Measurements from ENCODE around the gene MRPS5. TPM values are rescaled to one million over a fixed set of nuclear protein-coding genes. Genes with fewer than 3 reads are reported as not detected.
"Not testable (repeated sequence)": the region's sequence is repeated elsewhere in the genome, so short reads cannot be mapped to it uniquely, and the experiment has no call there.

Gene MRPS5
- polyA plus RNA-seq, 3 donors = 73.7 to 97.5 (median 84.4) TPM

DNA sequence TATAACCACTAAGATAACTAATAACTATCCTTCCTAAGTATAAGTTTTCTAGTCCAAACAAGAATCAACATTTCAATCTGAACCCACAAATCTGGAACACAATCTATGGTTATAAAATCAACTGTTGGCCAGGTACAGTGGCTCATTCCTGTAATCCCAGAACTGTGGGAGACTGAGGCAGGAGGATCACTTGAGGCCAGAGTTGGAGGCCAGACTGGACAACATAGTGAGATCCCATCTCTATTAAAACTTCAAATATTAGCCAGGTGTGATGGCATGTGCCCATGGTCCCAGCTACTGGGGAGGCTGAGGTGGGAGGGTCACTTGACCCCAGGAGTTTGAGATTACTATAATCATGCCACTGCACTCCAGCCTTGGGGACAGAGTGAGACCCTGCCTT, 11.2 kb downstream of the MRPS5 start:
- DNase-seq = no peak

DNA sequence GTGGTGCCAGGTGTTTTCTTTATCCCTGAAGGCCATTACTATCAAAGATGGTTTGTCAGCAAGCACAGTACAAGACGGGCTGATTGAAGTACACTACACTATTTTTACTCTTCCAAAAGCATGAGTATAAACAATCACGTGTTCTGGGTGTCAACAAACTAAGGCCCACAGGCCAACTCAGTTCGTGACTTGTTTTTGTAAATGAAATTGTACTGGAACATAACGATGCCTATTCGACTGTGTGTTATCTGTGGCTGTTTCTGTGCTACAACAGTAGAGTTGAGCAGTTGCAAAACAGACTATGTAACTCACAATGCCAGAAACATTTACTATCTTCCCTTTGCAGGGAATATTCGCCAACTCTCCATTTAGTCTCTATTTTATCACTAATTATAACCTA, 12.3 kb downstream of the MRPS5 start:
- no peak for DNase-seq

DNA sequence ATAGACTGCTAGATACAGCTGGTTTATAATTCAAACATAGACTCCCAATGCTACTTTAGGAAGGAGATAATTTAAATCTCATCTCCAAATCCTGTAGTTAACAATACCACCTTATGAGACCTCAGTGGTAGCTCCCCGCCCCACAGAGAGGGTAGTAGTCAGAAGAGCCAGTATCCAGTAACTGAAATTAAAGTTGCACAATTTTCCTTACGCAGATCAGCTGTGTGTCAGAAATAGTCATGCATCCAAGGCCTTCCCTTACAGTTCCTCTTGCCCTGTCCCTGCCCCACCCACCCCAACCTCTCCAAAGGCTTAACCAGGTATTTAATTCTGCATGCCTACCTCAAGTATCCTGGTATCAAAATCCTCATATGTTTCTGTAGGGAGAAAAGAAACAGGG, 15.5 kb downstream of the MRPS5 start:
- no peak for DNase-seq

DNA sequence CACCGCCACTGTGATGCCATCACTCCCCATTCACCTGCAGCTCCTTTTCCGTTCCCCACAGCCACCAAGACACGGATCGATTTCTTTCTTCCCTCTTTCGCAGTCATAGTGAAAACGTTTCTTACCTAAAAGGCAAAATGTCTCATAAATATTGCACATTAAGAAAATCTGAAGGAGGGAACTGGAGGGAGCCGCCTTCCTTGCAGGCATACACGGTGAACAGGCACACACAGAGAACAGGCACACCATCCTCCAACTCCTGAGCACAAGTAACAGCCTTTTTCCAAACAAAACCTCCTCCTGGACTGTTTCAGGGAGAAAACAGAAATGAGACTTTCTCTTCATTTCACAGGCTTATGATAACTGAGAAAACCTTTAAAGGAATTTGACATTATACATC, 17.0 kb downstream of the MRPS5 start:
- no peak for DNase-seq

DNA sequence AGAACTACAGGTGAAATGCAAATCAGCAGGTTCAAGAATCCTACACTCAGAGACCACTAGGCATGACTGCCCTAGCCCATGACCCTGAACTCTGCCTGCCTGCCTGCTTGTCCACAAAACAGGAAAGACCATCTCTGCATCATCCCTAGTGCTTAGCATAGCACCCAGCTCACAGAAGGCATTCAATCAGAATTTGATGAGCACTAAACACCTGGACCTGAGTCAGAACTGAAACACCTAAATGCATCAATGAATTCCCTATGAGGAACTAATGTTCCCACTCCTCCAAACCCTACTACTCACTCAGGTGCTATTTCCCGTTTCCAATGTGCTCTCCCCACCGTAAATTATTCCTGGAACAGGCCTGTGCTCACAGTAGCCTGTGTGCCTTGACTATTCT, 21.7 kb downstream of the MRPS5 start:
- DNase-seq = no peak

DNA sequence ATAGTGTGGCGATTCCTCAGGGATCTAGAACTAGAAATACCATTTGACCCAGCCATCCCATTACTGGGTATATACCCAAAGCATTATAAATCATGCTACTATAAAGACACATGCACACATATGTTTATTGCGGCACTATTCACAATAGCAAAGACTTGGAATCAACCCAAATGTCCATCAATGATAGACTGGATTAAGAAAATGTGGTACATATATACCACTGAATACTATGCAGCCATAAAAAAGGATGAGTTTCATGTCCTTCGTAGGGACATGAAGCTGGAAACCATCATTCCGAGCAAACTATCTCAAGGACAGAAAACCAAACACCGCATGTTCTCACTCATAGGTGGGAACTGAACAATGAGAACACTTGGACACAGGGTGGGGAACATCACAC, 23.3 kb downstream of the MRPS5 start:
- DNase-seq = not testable (repeated sequence)

DNA sequence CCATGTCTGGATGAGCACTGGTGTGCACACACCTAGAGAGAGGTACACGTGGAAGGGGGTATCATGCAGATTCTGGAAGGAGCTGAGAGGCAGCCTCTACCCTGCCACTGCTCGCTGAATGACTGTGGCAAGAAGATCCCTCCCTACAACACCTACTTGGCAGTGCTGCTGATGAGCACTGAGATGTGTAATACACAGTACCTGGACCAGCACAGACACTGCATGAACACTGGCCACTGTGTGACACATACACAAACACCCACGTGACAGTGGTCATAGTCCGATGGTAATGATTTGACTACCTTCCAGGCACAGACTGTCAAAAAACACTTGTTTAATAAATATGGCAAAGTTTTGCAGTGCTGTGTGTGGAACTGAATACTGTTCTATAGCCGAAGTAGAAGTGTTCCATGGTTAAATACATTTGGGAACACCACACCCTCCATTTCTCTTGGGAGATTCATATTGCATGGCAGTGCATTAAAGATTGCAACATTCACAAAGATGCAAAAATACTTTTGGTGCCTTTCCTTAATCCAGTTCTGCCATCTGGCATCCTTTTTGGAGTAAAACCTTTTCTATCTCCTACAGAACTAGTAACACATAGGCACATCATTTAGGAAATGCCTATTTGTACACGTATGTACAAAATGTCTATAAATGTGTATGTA, 29.6 kb downstream of the MRPS5 start:
- DNase-seq = no peak

DNA sequence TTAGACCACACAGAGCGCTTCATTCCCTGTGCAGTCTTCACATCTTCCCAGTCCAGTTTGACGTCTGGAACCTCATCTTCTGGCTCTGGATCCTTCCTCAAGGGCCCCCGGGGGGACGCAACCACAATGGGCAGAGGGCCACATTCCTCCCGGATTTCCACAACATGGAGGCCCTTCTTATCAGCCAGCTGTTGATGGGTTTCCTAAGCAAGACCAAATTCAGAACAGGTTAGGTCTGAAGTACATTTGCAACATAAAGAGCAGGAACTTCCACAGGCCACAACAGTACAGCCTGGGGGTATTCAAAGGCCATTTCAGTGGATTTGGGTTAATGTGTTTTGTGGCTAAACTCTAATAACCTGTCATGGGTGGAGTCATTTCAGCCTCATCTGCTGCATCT, 34.2 kb downstream of the MRPS5 start:
- DNase-seq = no peak

DNA sequence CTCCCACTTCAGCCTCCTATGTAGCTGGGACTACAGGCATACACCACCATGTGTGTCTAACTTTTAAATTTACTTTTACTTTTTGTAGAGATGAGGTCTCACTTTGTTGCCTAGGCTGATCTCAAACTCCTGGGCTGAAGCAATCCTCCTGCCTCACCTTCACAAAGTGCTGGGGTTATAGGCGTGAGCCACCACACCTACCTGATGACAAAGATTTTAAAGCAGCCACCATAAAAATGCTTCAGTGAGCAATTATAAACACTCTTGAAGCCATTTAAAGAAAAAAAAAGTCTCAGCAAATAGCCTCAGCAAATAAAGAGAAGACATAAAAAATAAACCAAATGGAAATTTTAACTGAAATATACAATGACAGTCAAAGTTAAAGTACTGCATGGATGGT, 35.6 kb downstream of the MRPS5 start:
- DNase-seq = no peak

DNA sequence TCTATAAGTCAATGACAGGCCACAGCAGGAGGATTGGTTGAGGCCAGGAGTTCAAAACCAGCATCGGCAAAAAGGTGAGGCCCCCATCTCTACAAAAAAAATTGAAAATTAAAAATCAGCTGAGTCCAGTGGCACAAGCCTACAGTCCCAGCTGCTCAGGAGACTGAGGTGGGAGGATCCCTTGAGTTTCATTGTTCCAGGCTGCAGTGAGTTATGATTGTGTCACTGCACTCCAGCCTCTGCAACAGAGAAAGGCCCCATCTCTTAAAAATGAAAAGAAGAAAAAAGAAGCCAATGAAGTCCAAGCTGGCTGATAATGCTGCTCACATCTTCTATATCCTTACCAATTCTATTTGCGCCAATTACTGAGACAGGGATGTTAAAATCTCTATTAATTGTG, 39.1 kb downstream of the MRPS5 start:
- DNase-seq = no peak

DNA sequence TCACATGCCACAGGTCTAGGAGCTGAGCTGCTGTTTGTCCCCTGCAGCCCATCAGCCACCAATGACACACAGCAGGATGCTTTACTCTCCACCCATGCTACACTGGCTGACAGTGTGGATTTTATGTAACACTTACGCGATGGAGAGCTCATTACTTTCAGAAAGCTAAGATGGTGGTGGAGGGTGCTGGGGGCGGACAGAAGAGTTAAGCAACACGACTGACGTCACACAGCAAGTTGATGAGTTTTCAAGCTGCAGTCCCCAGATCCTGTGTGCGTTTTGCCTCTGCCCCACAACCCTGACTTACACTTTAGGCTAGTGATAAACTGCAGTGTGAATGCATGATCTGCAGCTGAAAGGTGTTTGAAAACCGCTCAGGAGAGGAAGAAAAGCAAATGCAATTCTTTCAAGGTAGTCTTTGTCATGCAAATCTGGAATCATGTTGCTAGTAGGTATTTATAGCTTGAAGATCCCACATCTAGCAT, 42.4 kb downstream of the MRPS5 start:
- DNase-seq = no peak

DNA sequence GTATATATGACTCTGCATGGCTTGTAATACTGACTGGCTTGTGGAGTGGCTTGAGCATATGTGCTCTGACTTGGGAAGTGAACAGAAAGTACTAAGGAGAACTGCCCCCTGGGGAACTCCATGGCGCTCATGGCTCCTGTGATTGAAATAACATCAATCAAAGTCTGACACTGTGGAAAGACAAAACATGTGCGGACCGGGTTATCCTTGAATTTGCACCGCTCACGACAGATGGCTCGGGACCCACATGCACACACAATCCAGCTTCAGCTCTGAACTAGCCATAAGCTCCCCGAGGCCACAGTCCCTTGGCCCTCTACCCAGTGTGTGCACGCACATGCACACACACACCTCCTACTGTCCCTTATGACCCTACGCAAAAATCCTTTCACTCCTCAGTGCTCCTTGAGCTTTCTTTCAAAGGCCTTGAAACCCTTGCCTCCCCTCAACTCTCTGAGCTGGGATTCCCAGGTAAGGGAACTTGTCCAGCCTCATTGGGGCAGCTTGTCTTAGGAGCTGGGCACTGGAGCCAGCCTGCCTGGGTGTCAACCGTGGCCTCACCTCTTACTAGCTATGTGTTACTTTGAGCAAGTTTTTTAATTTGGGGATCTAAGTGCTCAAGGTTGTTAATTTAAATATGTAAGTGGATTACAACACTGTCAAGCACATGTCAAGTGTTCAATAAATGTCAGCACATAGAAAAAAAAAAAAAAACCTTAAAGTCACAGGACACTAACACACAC, 43.6 kb downstream of the MRPS5 start:
- no peak for DNase-seq

DNA sequence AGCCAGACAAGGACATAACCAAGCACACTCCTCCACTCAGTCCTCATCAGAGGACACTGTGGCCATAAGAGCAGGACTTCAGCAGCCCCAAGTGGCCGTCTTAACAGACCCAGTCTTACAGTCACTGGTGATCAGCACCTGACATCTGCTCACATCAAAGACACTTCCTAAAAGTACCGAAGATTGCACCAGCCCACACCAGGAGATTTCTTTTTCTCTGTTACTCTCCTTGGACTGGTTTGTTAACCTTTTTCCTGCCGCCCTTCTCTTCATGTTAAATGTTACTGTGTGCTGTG, 44.1 kb downstream of the MRPS5 start:
- DNase-seq = no peak

DNA sequence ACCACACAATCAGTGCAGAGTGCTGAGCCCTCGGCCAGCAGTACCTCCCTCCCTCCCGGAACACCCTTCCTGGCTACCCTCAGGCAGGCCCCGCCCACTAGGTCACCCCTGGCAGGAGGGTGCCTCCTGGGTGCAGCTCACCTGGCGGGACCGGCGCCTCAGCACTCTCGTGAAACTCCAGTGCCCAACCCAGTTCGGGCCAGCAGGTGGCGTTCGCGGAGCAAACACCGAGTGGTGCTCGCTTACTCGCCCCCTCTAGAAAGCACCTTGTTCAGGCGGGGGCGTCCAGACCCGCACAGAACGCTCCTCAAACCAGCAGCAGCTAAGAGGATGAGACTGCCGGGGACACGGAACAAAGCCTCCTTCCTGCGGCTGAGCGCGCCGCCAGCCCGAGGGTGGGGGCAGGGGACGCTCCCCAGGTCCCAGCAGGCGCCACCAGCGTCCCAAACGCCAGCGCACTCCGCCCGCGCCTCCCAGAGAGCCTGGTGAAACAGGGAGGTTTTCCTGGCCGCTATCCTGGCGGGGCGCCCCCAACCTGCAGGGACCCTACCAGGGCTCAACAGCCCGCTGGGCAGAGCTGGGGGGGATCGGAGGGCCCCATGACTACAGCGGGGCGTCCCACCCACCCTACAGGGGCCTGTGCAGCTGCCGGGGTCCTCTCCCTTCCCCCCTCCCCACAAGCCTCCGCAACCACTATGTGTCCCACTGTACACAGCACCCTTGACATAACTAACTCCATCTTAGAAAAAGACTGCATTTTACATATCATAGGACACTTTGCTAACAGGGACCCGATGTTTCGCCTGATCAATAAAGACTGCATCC, 44.7 kb downstream of the MRPS5 start:
- peak; percentile 74 for DNase-seq

DNA sequence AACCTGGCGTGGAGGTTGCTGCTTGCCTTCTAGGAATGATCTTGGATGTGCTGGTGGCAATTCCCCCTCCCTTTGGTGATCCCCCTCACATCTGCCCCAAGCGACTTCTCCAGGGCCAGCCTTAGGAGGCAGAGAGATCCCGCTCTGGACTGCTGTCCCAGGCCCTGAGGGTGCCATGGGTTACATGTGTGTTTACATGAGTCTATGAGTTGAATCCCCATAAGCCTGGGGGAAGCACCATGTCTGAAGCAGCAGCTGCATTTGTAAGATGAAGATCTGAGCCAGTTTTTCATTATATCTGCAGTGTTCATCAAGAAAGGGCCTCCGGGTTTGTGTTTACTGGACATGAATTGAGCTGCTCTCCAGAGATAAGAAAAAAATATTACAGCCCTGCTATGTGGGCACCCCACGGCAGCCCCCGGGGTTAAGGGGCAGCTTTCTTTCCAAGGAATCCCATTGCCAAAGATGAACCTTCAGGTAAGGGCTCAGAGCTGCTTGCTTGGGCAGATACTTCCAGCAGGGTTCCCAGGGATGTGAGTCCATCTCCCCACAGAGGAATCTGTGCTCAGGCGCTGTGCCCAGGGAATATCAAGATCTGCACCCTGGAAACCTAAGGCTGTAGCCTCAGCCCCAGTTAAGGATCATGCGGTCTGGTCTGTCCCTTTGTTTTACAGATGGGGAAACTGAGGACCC, 46.0 kb downstream of the MRPS5 start:
- no peak for DNase-seq

DNA sequence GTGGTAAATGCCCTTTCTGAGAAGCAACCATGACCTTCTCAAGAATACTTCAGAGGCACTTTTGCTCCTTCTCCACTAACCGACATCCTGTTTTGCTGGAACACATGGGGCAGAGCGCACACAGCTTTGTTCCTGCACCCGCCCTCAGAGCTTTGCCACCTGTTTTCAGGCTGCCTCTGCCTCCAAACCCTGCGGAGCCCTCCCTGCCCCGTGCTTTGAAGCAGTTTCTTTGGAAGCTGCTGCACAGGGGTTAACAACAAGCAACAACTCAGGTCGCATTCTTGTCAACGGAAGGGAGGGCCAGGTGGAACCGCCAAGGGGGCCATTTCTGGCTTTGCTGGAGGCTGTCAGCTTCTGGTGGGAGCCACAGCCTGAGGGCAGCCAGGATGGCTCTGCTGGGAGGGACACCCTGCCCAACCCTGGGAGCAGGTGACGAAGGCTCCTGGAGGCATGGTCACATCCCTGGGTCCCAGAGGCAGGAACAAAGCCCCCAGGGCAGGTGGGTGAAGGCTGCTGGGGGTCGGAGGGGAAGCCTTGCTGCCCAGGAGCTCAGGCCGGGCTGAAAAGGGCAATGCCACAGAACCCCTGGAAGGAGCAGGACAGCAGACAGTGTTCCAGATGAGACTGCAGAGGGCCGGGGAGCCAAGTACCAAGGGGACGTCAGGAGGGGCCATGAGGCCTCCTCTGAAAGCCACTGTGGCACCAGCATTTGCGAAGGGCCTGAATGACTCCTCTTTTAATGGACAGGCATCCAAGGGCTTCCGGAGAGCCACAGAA, 46.8 kb downstream of the MRPS5 start:
- DNase-seq = no peak

DNA sequence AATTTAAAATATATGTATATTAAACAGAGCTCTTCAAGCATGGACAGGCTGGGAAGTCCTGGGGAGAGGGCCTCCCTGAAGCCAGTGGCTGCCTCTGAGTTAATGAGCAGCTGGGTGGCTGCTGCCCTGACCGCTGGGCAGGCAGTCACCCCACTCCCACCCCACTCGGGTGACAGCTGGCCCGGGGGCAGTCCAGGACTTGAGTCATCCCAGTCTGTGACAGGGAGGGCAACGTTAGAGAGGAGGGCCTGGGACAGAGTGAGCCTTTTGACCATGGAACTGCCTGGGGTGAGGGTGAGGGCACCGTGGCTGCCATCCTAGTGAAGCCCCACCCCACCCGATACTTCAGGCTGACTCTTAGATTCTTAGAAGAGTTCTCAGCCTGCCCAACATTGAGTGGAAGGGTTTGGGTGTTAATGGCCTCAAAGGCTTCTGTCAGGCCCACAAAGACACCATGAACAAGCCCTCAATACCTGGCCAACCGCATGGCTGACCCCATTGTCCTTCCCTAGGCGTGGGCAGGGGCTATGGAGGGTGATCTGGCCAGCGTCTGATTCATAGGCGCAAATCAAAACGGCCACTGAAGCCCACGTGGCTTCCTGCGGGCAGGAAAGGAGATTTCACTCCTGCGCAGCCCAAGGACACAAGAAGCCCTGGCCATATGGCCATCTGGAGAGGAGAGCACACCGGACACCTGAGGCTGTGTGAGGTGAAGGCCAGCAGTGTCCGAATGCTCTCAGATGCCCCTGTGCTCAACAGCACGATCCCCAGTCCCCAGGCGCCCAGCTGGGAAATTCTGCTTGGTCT, 47.5 kb downstream of the MRPS5 start:
- no peak for DNase-seq

DNA sequence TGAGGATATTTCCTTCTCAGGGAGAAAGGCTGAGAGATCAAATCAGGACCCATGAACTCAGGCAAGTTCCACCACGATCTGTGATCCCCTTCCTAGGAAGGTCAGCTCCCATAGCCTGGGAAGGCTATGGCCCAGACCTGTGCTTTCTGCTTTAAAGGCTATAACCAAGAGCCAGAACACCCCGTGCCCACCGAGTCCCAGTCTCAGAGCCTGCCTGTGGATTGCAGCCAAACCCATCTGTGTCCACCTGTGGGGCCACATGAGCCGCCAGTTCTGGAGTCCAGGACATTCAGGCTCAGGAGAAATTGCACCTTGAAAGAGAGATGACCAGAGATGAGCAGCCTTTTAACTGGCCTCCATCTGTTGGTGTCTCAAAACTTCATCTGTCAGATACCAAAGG, 49.2 kb downstream of the MRPS5 start:
- DNase-seq = no peak

DNA sequence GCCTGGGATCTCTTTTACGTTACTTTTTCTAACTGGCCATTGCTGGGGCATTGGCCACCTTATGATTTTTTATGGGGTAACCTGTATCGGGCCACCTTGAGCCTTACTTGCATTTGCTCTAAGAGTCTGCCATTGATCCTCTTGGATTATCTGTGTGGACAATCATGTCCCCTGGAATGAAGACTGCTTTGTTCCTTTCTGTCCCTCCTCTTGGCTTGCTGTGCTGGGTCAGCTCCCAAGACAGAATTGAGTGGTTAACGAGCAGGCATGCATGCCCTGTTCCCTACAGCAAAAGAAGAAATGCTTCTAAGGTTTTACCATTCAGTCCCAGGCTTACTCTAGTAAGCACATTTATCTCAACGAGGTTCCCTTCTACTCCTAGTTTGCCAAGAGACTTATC, 49.8 kb downstream of the MRPS5 start:
- no peak for DNase-seq

DNA sequence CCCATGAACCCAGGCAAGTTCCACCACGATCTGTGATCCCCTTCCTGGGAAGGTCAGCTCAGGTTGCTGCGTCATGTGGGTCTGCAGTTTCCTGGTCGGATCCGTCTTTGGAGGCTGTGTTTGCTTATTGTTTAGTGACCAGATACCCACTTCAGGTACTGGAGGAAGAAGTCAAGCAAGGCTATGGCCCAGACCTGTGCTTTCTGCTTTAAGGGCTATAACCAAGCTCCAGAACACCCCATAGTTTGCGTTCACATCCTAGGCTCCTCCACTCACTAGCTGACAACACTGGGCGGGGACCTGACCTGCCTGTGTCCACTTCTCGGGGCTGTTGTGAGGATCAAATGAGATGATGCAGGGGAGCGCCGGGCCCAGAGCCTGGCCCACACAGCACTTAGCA, 52.1 kb downstream of the MRPS5 start:
- no peak for DNase-seq

DNA sequence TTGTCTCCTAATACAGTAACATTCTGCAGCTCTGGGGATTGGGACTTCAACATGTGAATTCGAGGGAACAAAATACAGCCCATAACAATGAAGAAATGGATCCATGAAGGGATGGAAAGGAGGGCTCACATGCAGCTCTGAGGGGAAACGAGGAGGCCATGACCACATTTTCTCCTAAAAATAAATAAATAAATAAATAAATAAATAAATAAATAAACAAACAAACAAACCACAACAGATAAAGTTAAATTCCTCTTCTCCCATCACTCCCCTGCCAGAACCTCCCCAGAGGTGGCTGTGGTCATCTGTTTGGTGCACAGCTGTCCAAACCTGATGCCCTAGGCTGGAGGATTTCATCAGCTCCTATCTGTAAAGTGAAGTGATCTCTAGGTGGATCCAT, 53.4 kb downstream of the MRPS5 start:
- no peak for DNase-seq
